ENCODE results near the gene ADAMTS19.

The ADAMTS19 gene

DNA sequence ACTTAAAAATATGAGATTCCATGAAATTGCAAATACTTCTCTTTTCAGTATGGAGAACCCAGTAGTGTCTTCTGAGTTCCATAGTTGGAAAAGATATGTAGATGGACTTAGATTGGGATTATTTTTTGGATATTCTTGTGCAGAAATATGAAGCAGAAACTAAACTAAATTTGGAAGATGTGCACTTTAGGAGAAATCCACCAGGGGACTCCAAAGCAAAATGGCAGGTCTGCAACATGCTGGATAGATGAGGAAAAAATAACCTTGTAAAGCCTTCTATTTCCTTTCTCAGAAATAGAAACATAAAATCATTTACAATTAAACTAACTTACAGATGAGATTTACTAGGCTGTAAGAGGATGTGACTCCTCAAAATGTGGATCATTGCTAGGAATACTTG is 238.6 kb downstream of the ADAMTS19 start:
- H3K4me3 ChIP-seq (ENCODE audit: low read depth, low read length) = no peak overlapping the region
- no peak for TF ChIP-seq CTCF (IDR thresholded peaks at IDR 0.05; ENCODE audit: borderline replicate concordance, insufficient read depth, low read depth, low read length)

- no peak for TF ChIP-seq CTCF (IDR thresholded peaks at IDR 0.05; ENCODE audit: borderline replicate concordance, insufficient read depth, low read depth, low read length)
- no peak overlapping the region for H3K4me3 ChIP-seq (ENCODE audit: low read depth, low read length)
These were observed 256.1 kb downstream of the ADAMTS19 start for GRCh38 chr5:129716235-129716634.

DNA sequence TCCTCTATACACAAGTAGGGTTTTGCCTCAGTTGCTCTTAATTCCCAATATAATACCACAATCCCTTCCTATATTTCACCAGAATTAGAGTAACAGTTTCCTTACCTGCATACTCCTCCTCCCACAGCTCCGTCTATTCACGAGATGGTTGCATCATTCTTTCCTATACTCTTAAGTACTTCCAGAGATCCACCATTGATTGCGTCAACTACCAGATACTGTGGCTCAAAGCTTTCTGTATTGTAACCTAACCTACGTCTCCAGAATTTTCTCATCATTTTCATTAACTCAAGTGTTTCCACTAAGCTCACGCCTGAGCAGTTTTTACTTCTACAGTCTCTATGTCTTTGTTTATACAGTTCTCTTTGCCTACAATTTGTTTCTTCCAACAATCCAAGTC is 256.6 kb downstream of the ADAMTS19 start:
- TF ChIP-seq CTCF (IDR thresholded peaks at IDR 0.05; ENCODE audit: borderline replicate concordance, insufficient read depth, low read depth, low read length) = no peak
- H3K4me3 ChIP-seq (ENCODE audit: low read depth, low read length) = no peak overlapping the region

DNA sequence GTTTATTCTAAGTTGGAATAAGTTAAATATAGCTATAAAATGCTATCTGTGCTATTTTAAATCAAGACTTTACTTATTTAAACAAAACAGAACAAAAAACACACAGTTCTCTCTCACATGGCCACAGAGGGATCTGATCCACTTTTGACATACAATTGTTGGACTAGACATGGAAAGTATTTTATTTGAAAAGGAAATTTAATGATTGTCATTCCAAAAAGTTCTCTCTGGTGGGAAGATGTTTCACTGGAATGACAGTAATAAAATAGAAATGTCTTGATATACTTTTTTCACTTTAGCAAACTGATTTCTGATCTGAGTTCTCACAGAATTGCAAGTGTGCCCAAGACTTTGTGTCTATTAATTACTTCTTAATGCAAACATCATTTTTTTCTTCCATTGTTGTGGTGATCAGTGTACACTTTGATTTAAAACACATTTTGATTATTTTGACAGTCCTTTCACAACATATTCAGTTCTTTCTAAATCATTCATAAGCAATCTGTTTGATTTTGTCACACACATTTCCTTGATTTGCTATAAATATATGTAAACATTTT is 257.7 kb downstream of the ADAMTS19 start:
- no peak for TF ChIP-seq CTCF (IDR thresholded peaks at IDR 0.05; ENCODE audit: borderline replicate concordance, insufficient read depth, low read depth, low read length)
- H3K4me3 ChIP-seq (ENCODE audit: low read depth, low read length) = no peak overlapping the region

- no peak overlapping the region for H3K4me3 ChIP-seq (ENCODE audit: low read depth, low read length)
- TF ChIP-seq CTCF (IDR thresholded peaks at IDR 0.05; ENCODE audit: borderline replicate concordance, insufficient read depth, low read depth, low read length) = no peak
These were observed 258.5 kb downstream of the ADAMTS19 start for GRCh38 chr5:129718471-129719090.

- TF ChIP-seq CTCF (IDR thresholded peaks at IDR 0.05; ENCODE audit: borderline replicate concordance, insufficient read depth, low read depth, low read length) = no peak
- no peak overlapping the region for H3K4me3 ChIP-seq (ENCODE audit: low read depth, low read length)
These were observed 264.1 kb downstream of the ADAMTS19 start for GRCh38 chr5:129724222-129724621.

DNA sequence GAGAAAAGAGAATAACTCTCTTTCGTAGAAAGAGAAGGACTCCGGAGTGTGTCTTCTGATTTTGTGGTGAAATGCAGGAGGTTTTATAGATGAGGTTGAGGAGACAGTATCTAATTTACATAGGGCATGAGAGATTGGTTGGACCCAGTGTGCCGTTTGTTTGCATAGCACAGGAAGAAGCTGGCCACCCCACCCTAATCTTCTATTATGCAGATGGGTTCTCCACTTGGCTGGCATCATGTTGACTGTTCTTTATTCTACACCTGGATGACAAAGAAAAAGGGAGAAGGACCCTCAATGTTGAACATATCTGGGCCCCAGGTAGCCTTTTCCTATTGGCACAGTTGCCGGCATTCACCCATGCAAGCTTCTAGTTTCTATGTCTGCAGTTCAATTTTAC is 264.5 kb downstream of the ADAMTS19 start:
- H3K4me3 ChIP-seq (ENCODE audit: low read depth, low read length) = no peak overlapping the region

More for the DNA sequence above, 264.5 kb downstream of the ADAMTS19 start:
- TF ChIP-seq CTCF (IDR thresholded peaks at IDR 0.05; ENCODE audit: borderline replicate concordance, insufficient read depth, low read depth, low read length) = no peak
